Motor neuron (in vitro differentiated cells): Measurements from ENCODE around the gene CAMK2B. TPM values are rescaled to one million over a fixed set of nuclear protein-coding genes. Genes with fewer than 3 reads are reported as not detected.

Source experiments
- ATAC-seq, 8 experiments: fragments of 200-7000 bp; cut with Tn5 transposase; replicated peaks in 6 of 8; 2 replicates each; pipeline ENCODE4 v1.8.0; 2021; ENCODE audit warnings: mild to moderate bottlenecking in 8 of 8, moderate library complexity in 8 of 8
- H3K27ac ChIP-seq, 2 donors: fragments of 250-450 bp; sonication (Bioruptor Pico); 2 replicates each; pipeline ENCODE4 v1.9.0; 2021; ENCODE audit warnings: antibody characterized with exemption in 2 of 2, mild to moderate bottlenecking in 2 of 2, moderate library complexity in 1 of 2
- H3K4me1 ChIP-seq, 2 donors: fragments of 250-450 bp; sonication (Bioruptor Pico); replicated peaks in 1 of 2; 2 replicates each; pipeline ENCODE4 v1.6.1; 2021; ENCODE audit warnings: antibody characterized with exemption in 2 of 2, mild to moderate bottlenecking in 2 of 2, moderate library complexity in 1 of 2
- H3K4me3 ChIP-seq, 5 donors: fragments of 250-450 bp; sonication (Bioruptor Pico); 2 replicates each; pipeline ENCODE4 v1.9.0; 2021; ENCODE audit warnings: antibody characterized with exemption in 5 of 5, mild to moderate bottlenecking in 5 of 5, moderate library complexity in 4 of 5
- WGBS, 10 experiments: fragments of 450-650 bp; shearing (Covaris generic); methylation state at CpG; one replicate each; pipeline ENCODE4 v1.0.0; 2022; 5-methylcytosine and 5-hydroxymethylcytosine counted together
- in situ Hi-C, 9 experiments: fragments of 400-800 bp; cut with MboI; loops; one replicate each; pipeline ENCODE4 v1.15.0; 2021; ENCODE audit warnings: low sequenced_read_pairs in 9 of 9, low pct_unique_long_range_greater_than_20kb in 2 of 9; ENCODE audit not compliant: unreplicated experiment in 9 of 9
- total RNA-seq, 8 experiments: library from RNA; unstranded; fragments of 300-600 nt; gene quantifications; 2 replicates each; pipeline versions ENCODE4 v1.2.3 to v1.2.4, GENCODE V29; 2022

Gene CAMK2B
- total RNA-seq, 8 experiments from 2014 or later: 2.2 to 23.4 (median 9.9) TPM

DNA sequence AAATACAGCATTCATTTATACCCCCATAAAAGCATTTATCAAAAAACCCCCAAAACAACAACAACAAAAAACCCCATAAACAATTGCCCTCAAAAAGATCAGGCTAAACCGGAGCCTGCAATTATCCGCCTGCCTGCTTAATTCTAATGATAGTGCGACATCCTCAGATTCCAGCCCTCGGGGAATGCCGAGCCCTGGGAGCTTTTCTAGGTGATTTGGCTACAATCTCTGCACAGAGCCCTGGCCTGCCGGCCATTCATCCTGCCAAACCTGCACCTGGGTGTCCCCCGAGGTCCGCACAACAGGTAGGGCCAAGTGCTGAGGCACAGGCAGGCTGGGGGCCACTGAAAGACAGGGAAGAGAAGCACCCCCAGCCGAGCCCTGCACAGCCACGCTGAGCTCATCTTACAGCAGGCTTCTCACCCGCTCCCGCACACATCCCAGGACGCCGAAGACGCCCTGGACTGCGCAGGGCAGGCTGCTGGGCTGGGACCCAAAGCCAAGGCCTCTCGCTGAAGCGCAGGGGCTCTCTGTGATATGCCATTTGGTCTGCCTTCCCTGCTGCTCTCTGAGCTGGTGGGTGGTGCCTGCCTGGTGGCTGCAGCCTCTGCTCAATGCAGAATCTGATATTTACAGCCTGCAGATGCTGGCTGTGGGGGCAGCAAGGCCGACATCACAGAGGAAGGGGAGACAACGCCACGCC, 57.5 kb downstream of the CAMK2B start:
- peaks cover 23 to 26% of the 10 kb centered on the region in 2 donors for H3K4me1 ChIP-seq
- peak in 5 of 8 experiments; percentile 40 to 63 (median 47) for ATAC-seq
- no peak overlapping the region for H3K27ac ChIP-seq
- in situ Hi-C loops: no loop called here
- no peak overlapping the region for H3K4me3 ChIP-seq
- WGBS, 10 experiments: 47 to 84% (median 73%) methylated on average over 2 to 9 of the region's 21 CpGs; no CpG with 5 or more reads in 6 of the 10 experiments

- WGBS, 10 experiments: 83 to 100% (median 92%) methylated on average over 1 to 3 of the region's 3 CpGs; no CpG with 5 or more reads in 4 of the 10 experiments
- H3K27ac ChIP-seq: no peak overlapping the region
- in situ Hi-C loops: no loop called here
- peaks cover 26 to 27% of the 10 kb centered on the region in 2 donors for H3K4me1 ChIP-seq
- H3K4me3 ChIP-seq: no peak overlapping the region
- ATAC-seq: no peak
These were observed 58.2 kb downstream of the CAMK2B start for GRCh38 chr7:44267178-44267577.

DNA sequence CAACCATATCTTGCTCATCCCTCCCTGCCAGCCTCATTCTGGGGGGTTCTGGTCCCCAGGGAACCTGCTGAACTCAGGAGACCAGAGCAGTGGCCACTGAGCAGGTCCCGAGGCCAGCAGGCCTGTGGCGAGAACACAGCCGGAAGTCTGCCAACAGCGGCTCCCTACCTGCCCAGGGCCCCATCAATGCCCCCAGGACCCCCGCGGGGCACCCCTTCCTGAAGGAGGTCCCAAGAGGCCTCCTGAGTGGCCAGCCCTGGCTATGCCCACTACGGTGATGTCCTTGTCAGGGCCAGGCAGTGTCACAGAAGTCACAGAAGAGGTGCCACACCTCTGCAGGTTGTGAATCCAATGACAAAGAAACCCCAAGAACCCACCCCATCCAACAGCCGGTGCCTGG, 58.9 kb downstream of the CAMK2B start:
- H3K27ac ChIP-seq: no peak overlapping the region
- H3K4me1 ChIP-seq: peaks cover 26 to 27% of the 10 kb centered on the region in 2 donors
- in situ Hi-C loops: no loop called here
- ATAC-seq: no peak
- no CpG with 5 or more reads among the region's 8 CpGs for WGBS, 10 experiments
- no peak overlapping the region for H3K4me3 ChIP-seq

DNA sequence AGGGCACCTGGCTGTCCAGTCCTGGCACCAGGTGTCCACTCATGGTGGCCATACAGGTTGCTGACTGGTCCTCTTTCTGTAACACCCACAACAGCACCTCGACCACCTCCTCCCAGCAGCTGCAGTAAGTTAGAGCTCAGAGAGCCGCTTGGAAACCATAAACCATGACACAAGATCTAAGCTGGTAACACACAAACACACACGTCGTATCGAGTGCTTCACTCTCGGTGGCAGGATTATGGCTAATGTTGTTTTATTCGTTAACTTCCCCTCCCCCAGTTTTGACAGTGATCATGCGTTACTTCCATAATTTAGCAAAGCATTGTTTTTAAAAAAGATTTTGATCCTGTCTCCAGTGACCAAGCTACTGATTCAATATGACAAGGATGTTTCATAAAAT, 59.7 kb downstream of the CAMK2B start:
- Histone ChIP-seq H3K4me3 (no peak overlapping the region), H3K4me1 (peaks cover 26 to 27% of the 10 kb centered on the region in 2 donors), H3K27ac (no peak overlapping the region)
- 60 to 100% (median 79%) methylated on average over 1 to 6 of the region's 8 CpGs; no CpG with 5 or more reads in 2 of the 10 experiments for whole genome bisulfite sequencing, 10 experiments
- in situ Hi-C loops: no loop called here
- ATAC-seq: peak in 2 of 8 experiments; percentile 28 to 40

DNA sequence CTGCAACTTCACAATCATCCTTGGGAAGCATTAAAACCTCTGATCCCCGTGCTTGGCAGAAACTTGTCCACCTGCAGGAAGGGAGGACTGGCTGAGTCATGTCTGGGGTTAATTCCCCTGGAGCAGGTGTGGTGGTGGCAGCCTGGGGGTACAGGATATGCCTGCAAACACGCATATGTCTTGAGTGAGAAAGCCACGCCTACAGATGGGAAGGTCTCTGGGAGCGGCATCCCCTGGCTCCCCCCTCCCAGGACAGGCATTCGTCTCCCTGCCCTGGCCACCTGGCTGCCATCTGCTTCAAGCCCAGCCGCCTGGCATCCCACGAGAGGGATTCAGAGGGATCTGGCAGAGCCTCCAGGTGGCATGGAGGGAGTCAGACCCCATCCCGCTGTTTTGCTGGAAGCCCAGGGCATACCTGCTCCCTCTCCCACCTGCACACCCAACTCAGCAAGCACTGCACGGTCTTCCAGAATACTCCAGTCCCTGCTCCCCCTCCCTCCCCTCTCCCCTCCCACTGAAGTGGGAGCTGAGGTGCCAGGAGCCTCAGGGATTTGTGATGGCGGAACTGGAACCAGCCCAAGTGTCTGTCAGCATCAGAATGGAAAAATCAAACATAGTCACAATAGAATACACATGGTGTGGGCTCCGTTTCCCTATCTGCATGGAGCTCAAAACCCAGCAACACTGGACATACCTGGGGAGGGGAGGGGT, 61.0 kb downstream of the CAMK2B start:
- H3K4me3 ChIP-seq: no peak overlapping the region
- in situ Hi-C loops: no loop called here
- no peak overlapping the region for H3K27ac ChIP-seq
- 0 to 100% (median 20%) methylated on average over 1 of the region's 11 CpGs; no CpG with 5 or more reads in 5 of the 10 experiments for WGBS, 10 experiments
- peak in 3 of 8 experiments; percentile 44 to 85 (median 70) for ATAC-seq
- peaks cover 26 to 27% of the 10 kb centered on the region in 2 donors for H3K4me1 ChIP-seq

DNA sequence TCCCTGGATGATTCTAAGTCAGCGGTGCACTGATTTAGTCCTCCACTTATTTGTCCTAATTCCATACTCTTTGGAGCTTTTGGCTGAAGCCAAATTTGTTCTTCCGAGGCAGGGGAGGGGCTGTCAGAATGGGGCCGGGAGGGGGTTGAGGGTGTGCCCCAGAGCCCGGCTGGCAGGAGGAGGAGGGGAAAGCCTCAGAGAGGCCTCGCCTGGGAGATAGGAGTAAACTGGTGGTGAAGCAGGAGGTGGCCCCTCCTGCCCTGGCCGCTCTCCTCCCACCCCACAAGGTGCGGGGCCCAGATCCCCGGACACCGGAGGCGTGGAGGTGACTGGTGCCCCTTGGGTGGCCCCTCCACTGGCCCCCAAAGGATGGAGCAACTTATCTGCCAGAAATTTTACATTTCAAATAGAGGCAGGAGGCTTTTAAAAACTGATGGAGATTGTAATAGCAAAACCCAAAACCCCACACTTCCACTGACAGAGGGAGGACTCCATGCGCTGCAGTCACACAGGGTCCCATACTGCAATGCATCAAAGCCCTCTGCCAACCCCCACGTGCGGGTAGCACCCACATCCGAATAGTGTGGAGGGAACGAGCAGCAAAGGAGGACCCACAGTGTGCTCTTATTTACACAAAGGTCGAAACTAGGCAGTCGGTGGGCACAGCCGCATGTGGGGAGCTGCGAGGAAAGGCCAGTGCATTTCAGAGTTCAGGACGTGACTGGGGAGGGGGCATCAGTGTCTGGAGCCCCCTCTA, 61.9 kb downstream of the CAMK2B start:
- Histone ChIP-seq H3K27ac (no peak overlapping the region), H3K4me3 (no peak overlapping the region), H3K4me1 (peaks cover 26 to 36% of the 10 kb centered on the region in 2 donors)
- 40 to 80% (median 67%) methylated on average over 1 to 6 of the region's 20 CpGs; no CpG with 5 or more reads in 5 of the 10 experiments for WGBS, 10 experiments
- in situ Hi-C loops: no loop called here
- ATAC-seq: peak in 3 of 8 experiments; percentile 8 to 28 (median 23)

DNA sequence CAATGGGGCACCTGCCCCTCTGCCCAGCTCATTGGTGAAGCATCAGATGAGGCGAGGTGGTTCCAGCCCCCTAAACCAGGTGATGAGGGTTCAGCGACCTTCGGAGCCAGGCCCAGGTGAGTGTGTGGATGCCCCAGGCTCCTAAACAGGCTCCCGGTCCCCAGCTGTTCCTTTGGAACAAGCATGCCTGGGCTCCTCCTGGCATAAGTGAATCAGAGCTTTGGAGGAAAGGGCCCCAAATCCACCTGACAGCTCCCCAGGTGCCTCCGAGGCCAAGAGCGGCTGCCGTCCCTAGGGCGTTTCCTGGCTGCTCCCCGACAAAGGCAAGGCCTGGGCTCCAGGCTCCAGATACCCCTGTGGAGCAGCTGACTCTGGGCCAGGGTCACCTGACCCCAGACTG, 63.4 kb downstream of the CAMK2B start:
- in situ Hi-C loops: no loop called here
- ATAC-seq: no peak
- H3K4me3 ChIP-seq: no peak overlapping the region
- peaks cover 32 to 40% of the 10 kb centered on the region in 2 donors for H3K4me1 ChIP-seq
- 75 to 93% (median 80%) methylated on average over 2 to 5 of the region's 9 CpGs; no CpG with 5 or more reads in 7 of the 10 experiments for WGBS, 10 experiments
- H3K27ac ChIP-seq: no peak overlapping the region

DNA sequence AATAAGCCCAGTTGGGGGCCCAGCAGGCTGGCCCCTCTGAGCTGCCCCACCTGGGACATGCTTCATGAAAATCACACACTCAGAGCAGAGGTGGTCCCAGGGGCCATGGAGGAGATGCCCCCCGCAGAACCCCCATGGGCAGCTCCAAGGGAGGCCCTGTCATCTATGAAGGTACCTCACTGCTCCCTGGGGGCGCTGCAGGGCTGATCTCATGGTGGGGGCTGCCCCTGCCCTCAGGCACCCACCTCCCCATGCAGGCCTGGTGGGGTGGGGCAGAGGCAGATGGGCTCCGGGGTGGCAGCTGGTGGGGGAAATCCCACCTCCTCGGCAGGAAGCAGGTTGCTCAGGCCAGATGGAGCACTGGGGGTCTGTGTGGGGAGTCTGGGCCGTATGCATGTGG, 64.2 kb downstream of the CAMK2B start:
- WGBS, 10 experiments: 47 to 100% (median 75%) methylated on average over 1 to 2 of the region's 5 CpGs; no CpG with 5 or more reads in 6 of the 10 experiments
- Histone ChIP-seq H3K4me3 (no peak overlapping the region), H3K4me1 (peaks cover 32 to 40% of the 10 kb centered on the region in 2 donors), H3K27ac (no peak overlapping the region)
- in situ Hi-C loops: no loop called here
- no peak for ATAC-seq

DNA sequence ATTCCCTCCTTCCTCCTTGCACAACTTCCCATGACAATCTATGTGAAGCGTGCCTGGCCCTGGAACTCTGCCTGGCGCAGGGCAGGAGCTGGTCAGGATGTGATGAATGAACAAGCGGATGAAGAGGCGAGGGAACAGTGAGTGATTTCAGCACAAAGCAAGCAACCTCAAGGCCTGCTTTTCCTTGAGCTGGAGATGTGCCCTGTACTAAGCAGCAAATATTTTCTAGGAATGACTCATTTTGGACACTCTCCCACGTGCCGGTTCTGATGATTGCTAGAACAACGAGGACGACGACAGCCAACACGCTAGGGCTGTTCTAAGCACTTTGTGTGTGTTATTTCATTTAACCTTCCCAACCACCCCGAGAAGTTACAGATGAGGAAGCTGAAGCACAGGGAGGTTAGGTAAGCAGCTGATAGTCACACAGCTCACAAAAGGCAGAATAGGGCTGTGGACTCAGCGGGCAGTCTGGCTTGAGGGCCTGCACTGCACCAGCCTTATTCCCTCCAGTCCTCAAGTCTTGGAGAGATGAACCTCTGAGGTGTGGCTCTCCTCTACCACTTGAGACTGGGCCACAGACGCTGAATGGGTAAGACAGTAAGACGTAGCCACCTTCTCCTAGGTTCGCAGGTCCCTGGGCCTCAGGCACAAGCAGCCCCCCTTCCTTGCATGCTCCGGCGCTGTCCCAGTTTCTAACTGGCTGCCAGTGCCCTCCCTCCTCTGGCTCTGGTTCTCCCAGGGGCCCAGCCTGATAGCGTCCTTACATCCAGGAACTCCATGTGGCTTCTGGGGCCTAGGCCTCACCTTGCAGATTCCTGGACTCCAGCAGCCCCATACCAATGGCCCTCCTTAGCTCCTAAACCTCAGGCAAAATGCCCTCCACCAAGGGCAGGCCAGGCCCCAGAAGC, 65.6 kb downstream of the CAMK2B start:
- Histone ChIP-seq H3K27ac (no peak overlapping the region), H3K4me1 (peaks cover 20 to 37% of the 10 kb centered on the region in 2 donors), H3K4me3 (no peak overlapping the region)
- 46 to 100% (median 92%) methylated on average over 2 to 10 of the region's 18 CpGs; no CpG with 5 or more reads in 2 of the 10 experiments for WGBS, 10 experiments
- in situ Hi-C loops: no loop called here
- no peak for ATAC-seq

- H3K27ac ChIP-seq: peak overlapping the region; percentile 64 to 91
- in situ Hi-C loops: no loop called here
- WGBS, 10 experiments: 18 to 100% (median 93%) methylated on average over 1 to 5 of the region's 14 CpGs; no CpG with 5 or more reads in 1 of the 10 experiments
- no peak overlapping the region for H3K4me3 ChIP-seq
- H3K4me1 ChIP-seq: peaks cover 16 to 35% of the 10 kb centered on the region in 2 donors
- no peak for ATAC-seq
These were observed 66.4 kb downstream of the CAMK2B start for GRCh38 chr7:44258865-44259546.

GRCh38 chr7:44258423-44258760, 67.0 kb downstream of the CAMK2B start:
- Histone ChIP-seq H3K27ac (peak overlapping the region; percentile 64 to 91), H3K4me3 (no peak overlapping the region), H3K4me1 (peaks cover 16 to 31% of the 10 kb centered on the region in 2 donors)
- WGBS, 10 experiments: 50 to 100% (median 75%) methylated on average over 1 to 2 of the region's 4 CpGs; no CpG with 5 or more reads in 6 of the 10 experiments
- ATAC-seq: no peak
- in situ Hi-C loops: no loop called here
